HepG2 (cell line): ENCODE measurements around the gene SYT7. TPM values are rescaled to one million over a fixed set of nuclear protein-coding genes. Genes with fewer than 3 reads are reported as not detected.

Source experiments
- ATAC-seq: fragments of 200-7000 bp; cut with Tn5 transposase; 3 replicates; pipeline ENCODE4 v1.9.1; 2020; ENCODE audit warnings: mild to moderate bottlenecking, moderate library complexity
- BruUV-seq: library from RNA; stranded (reverse); fragments of 400-500 nt; replicated peaks from 2 replicates; lab custom pipeline; 2021; lab: Mats Ljungman, UMichigan
- CTCF ChIA-PET: fragments of 300-600 bp; formaldehyde crosslinking; extraction: SDS; loops from one replicate; lab custom pipeline; 2021; ENCODE audit warnings: low total read pairs, inconsistent platforms, low intra/inter-chr PET ratio; lab: Yijun Ruan, JAX
- POLR2A ChIA-PET: fragments of 350-600 bp; sonication (Branson Sonifier 250); formaldehyde crosslinking; loops from one replicate; lab custom pipeline; 2020; ENCODE audit warnings: antibody characterized with exemption, inconsistent platforms; lab: Yijun Ruan, JAX
- DNase-seq: peaks from one replicate; pipeline ENCODE4 v3.0.0-alpha.2; 2015; ENCODE audit warnings: low spot score
- FAIRE-seq: peaks from 3 replicates; lab custom pipeline; 2011; peaks lifted over from hg19 to GRCh38; lab: Jason Lieb, UNC
- H2AFZ ChIP-seq: one replicate; pipeline ENCODE4 v1.6.1; 2011; ENCODE audit warnings: low read length, inconsistent platforms
- H3K27ac ChIP-seq: fragments of 300-600 bp; 3 replicates; pipeline ENCODE4 v1.8.0; 2011; ENCODE audit warnings: mixed run types, mild to moderate bottlenecking, mixed read lengths, low read length, inconsistent platforms; ENCODE audit not compliant: insufficient read depth; ENCODE audit errors: extremely low read length
- H3K27me3 ChIP-seq, 2 experiments: fragments of 200-600 bp in 1 of 2; 2 replicates in 1 of 2; 3 replicates in 1 of 2; pipeline versions ENCODE4 v1.6.0 to v1.8.0; 2011; ENCODE audit warnings: low read length in 2 of 2, mild to moderate bottlenecking in 2 of 2, moderate library complexity in 2 of 2, inconsistent platforms in 1 of 2; ENCODE audit not compliant: insufficient read depth in 2 of 2, control insufficient read depth in 1 of 2
- H3K36me3 ChIP-seq, 2 experiments: fragments of 200-600 bp in 1 of 2; replicated peaks in 1 of 2; 2 replicates in 1 of 2; 3 replicates in 1 of 2; pipeline versions ENCODE4 v1.5.1 to v1.8.0; 2011; ENCODE audit warnings: low read length in 2 of 2, inconsistent platforms in 1 of 2; ENCODE audit not compliant: insufficient read depth in 2 of 2, control insufficient read depth in 1 of 2
- H3K4me1 ChIP-seq: 2 replicates; pipeline ENCODE4 v1.5.1; 2012; ENCODE audit warnings: low read length, inconsistent platforms; ENCODE audit not compliant: insufficient read depth
- H3K4me2 ChIP-seq: 2 replicates; pipeline ENCODE4 v1.6.0; 2011; ENCODE audit warnings: low read depth, low read length, inconsistent platforms
- H3K4me3 ChIP-seq, 3 experiments: fragments of 200-600 bp in 1 of 3; sonication (generic), shearing (Covaris generic) in 1 of 3; replicated peaks in 1 of 3; 2 replicates each; pipeline ENCODE4 v1.5.1; 2011 to 2016; ENCODE audit warnings: low read length in 3 of 3, inconsistent platforms in 2 of 3, low read depth in 2 of 3, mild to moderate bottlenecking in 2 of 3, control low read depth in 1 of 3, mixed read lengths in 1 of 3; ENCODE audit not compliant: insufficient read depth in 1 of 3
- H3K79me2 ChIP-seq: one replicate; pipeline ENCODE4 v1.6.1; 2011; ENCODE audit warnings: low read length, inconsistent platforms; ENCODE audit not compliant: insufficient read depth
- H3K9ac ChIP-seq: 2 replicates; pipeline ENCODE4 v1.6.0; 2011; ENCODE audit warnings: mild to moderate bottlenecking, low read depth, low read length, inconsistent platforms; ENCODE audit not compliant: insufficient read depth
- H3K9me3 ChIP-seq: 2 replicates; pipeline ENCODE4 v1.5.1; 2012; ENCODE audit warnings: mild to moderate bottlenecking, low read length
- H4K20me1 ChIP-seq: 2 replicates; pipeline ENCODE4 v1.6.0; 2011; ENCODE audit warnings: inconsistent platforms, mild to moderate bottlenecking, low read length, moderate library complexity; ENCODE audit not compliant: insufficient read depth
- KDM5B ChIP-seq: sonication (generic); formaldehyde crosslinking; IDR thresholded peaks from 2 replicates; pipeline ENCODE4 v1.4.0; 2020; ENCODE audit warnings: missing genetic modification reagents, mild to moderate bottlenecking, borderline replicate concordance
- PATZ1 ChIP-seq: sonication (generic); formaldehyde crosslinking; IDR thresholded peaks from 2 replicates; pipeline ENCODE4 v1.4.0; 2020; ENCODE audit warnings: missing genetic modification reagents
- ZNF839 ChIP-seq: sonication (generic); formaldehyde crosslinking; IDR thresholded peaks from 2 replicates; pipeline ENCODE4 v1.4.0; 2020; ENCODE audit warnings: missing genetic modification reagents, mild to moderate bottlenecking, borderline replicate concordance
- WGBS: methylation state at CpG from one replicate; pipeline ENCODE4 v1.1.6; 2017; ENCODE audit warnings: low lambda C conversion rate; 5-methylcytosine and 5-hydroxymethylcytosine counted together
- in situ Hi-C: cut with HindIII; loops from 2 replicates; pipeline ENCODE4 v1.10.0; 2017; ENCODE audit warnings: low pct_unique_long_range_greater_than_20kb; ENCODE audit not compliant: extremely low pct_ligation_motif_present
- intact Hi-C: fragments of 100-400 bp; cut with micrococcal nuclease; formaldehyde crosslinking; loops from one replicate; pipeline ENCODE4 v1.10.0; 2022; ENCODE audit not compliant: unreplicated experiment
- polyA plus RNA-seq, 8 experiments: library from polyadenylated mRNA; depleted of rRNA in 3 of 8; stranded (reverse) in 7 of 8; unstranded in 1 of 8; fragments of >200 nt; fragmentation: Illumina TruSeq in 4 of 8; extraction: Trizol in 4 of 8; gene quantifications; 2 replicates each; pipeline versions ENCODE4 v1.2.1 to v1.2.3, GENCODE V29; 2011 to 2016; ENCODE audit warnings: low read depth in 4 of 8, missing spikeins in 1 of 8, mixed read lengths in 1 of 8; ENCODE audit not compliant: insufficient read depth in 1 of 8
- total RNA-seq, 5 experiments: library from RNA; depleted of rRNA; stranded (reverse); fragments of >200 nt; fragmentation: Illumina TruSeq; extraction: Trizol; gene quantifications; 2 replicates each; pipeline ENCODE4 v1.2.3, GENCODE V29; 2016; ENCODE audit warnings: low read depth in 1 of 5
- TF ChIP-seq, protein P1 (sequence below): sonication (generic); formaldehyde crosslinking; IDR thresholded peaks from 2 replicates; pipeline ENCODE4 v1.4.0; 2020; ENCODE audit warnings: missing genetic modification reagents

Gene SYT7
- total and polyA plus RNA-seq, 2 of the 13 experiments (the other 11 are each of a cell fraction or from before 2014, with no cell fraction given): 1.4 to 4.4 TPM

- no peak for TF ChIP-seq ZNF839 (CRISPR knock-in tag)
Measured at GRCh38 chr11:61611309-61611708, 30.4 kb upstream of the SYT7 start (continued).

DNA sequence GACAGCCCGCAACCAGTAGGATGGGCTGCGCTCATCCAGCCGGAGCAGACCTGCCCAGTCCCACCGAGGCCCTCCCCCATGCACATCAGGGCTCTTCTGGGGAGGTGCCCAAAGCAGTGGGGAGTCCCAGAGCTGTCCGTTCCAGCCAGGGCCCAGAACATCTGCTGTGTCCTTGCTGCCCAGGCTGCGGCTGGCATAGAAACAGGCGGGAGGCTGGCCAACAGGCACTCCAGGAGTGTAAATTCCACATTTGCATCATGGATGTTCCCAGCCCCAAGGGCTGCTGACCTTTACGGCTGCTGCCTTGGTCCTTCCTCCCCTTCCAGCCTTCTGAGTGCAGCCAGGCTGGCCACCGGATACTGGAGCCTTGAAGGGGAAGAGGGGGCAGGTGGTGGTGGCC is 30.0 kb upstream of the SYT7 start:
- in situ Hi-C loops (no loop called here), intact Hi-C loops (no loop called here)
- FAIRE-seq: no peak
- Histone ChIP-seq H3K4me2 (peak overlapping the region; percentile 78; the same call in 1 of the 2 replicates), H3K9me3 (no peaks in the 10 kb centered on the region), H2AFZ (no peak overlapping the region), H3K9ac (no peak overlapping the region), H4K20me1 (no peaks in the 10 kb centered on the region), H3K36me3 (no peaks in the 10 kb centered on the region), H3K27me3 (peaks cover 2 to 15% of the 10 kb centered on the region in 2 experiments), H3K27ac (no peak overlapping the region), H3K79me2 (no peaks in the 10 kb centered on the region), H3K4me3 (no peak overlapping the region), H3K4me1 (peaks cover 62% of the 10 kb centered on the region)
- 0 out of 2 replicates have a peak, but pooled peaks have one; percentile 28 for TF ChIP-seq KDM5B (CRISPR knock-in tag)
- TF ChIP-seq, protein P1, sequence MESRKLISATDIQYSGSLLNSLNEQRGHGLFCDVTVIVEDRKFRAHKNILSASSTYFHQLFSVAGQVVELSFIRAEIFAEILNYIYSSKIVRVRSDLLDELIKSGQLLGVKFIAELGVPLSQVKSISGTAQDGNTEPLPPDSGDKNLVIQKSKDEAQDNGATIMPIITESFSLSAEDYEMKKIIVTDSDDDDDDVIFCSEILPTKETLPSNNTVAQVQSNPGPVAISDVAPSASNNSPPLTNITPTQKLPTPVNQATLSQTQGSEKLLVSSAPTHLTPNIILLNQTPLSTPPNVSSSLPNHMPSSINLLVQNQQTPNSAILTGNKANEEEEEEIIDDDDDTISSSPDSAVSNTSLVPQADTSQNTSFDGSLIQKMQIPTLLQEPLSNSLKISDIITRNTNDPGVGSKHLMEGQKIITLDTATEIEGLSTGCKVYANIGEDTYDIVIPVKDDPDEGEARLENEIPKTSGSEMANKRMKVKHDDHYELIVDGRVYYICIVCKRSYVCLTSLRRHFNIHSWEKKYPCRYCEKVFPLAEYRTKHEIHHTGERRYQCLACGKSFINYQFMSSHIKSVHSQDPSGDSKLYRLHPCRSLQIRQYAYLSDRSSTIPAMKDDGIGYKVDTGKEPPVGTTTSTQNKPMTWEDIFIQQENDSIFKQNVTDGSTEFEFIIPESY: peak; percentile 81
- TF ChIP-seq PATZ1 (CRISPR knock-in tag): no peak
- POLR2A ChIA-PET: no interaction called here
- no peak for DNase-seq
- no TSS peak for BruUV-seq
- no peak for ATAC-seq
- CTCF ChIA-PET: interaction anchor here (1.3 kb wide), 1 partner anchor 17 kb away, joined by 4 read pairs; no protein-coding TSS in a partner anchor
- 25% methylated on average over 4 of the region's 9 CpGs for WGBS
